GM12878 (cell line): ENCODE measurements around the gene POU2F1. TPM values are rescaled to one million over a fixed set of nuclear protein-coding genes. Genes with fewer than 3 reads are reported as not detected.

Experiments
- ATAC-seq: fragments of 200-7000 bp; cut with Tn5 transposase; 3 replicates; pipeline ENCODE4 v1.9.1; 2020; ENCODE audit warnings: mild to moderate bottlenecking, moderate library complexity
- BruUV-seq: library from RNA; stranded (reverse); fragments of 400-500 nt; replicated peaks from 2 replicates; lab custom pipeline; 2021; lab: Mats Ljungman, UMichigan
- CTCF ChIA-PET: fragments of 300-600 bp; sonication (Branson Sonifier 250); formaldehyde crosslinking; extraction: SDS; loops from one replicate; lab custom pipeline; 2021; ENCODE audit warnings: inconsistent platforms; lab: Yijun Ruan, JAX
- POLR2A ChIA-PET: fragments of 350-600 bp; formaldehyde crosslinking; extraction: SDS; loops from one replicate; lab custom pipeline; 2021; ENCODE audit warnings: inconsistent platforms; lab: Charles Lee
- RAD21 ChIA-PET: fragments of 300-600 bp; sonication (Branson Sonifier 250); formaldehyde crosslinking; loops from one replicate; lab custom pipeline; 2023; ENCODE audit warnings: antibody characterized with exemption; ENCODE audit not compliant: unreplicated experiment; lab: Charles Lee
- SMC1A ChIA-PET: fragments of 300-600 bp; sonication (Branson Sonifier 250); formaldehyde crosslinking; loops from one replicate; lab custom pipeline; 2023; ENCODE audit not compliant: unreplicated experiment, uncharacterized antibody; lab: Charles Lee
- DNase-seq: peaks from one replicate; pipeline ENCODE4 v3.0.0-alpha.2; 2011; ENCODE audit warnings: low read depth, low spot score
- FAIRE-seq: peaks from 3 replicates; lab custom pipeline; 2011; peaks lifted over from hg19 to GRCh38; lab: Jason Lieb, UNC
- H2AFZ ChIP-seq: 2 replicates; pipeline ENCODE4 v1.6.0; 2011; ENCODE audit warnings: low read depth, low read length, control low read depth; ENCODE audit not compliant: control insufficient read depth
- H3K27ac ChIP-seq: 2 replicates; pipeline ENCODE4 v1.5.1; 2011; ENCODE audit warnings: control low read depth; ENCODE audit not compliant: control insufficient read depth, insufficient read depth
- H3K27me3 ChIP-seq, 2 experiments: replicated peaks in 1 of 2; 2 replicates each; pipeline versions ENCODE4 v1.6.0 to v1.6.1; 2011; ENCODE audit warnings: low read length in 1 of 2; ENCODE audit not compliant: control insufficient read depth in 2 of 2, insufficient read depth in 2 of 2
- H3K36me3 ChIP-seq, 2 experiments: 2 replicates each; pipeline ENCODE4 v1.5.1; 2011; ENCODE audit warnings: low read length in 1 of 2; ENCODE audit not compliant: control insufficient read depth in 2 of 2, insufficient read depth in 2 of 2
- H3K4me1 ChIP-seq: 2 replicates; pipeline ENCODE4 v1.6.1; 2011; ENCODE audit warnings: mild to moderate bottlenecking, low read length, moderate library complexity, mixed read lengths; ENCODE audit not compliant: control insufficient read depth, insufficient read depth
- H3K4me2 ChIP-seq: 2 replicates; pipeline ENCODE4 v1.6.0; 2011; ENCODE audit warnings: control low read depth; ENCODE audit not compliant: control insufficient read depth, insufficient read depth
- H3K4me3 ChIP-seq: fragments of 200-600 bp; sonication (generic); 2 replicates; pipeline ENCODE4 v1.5.1; 2016
- H3K79me2 ChIP-seq: 2 replicates; pipeline ENCODE4 v1.6.0; 2011; ENCODE audit warnings: low read length; ENCODE audit not compliant: control insufficient read depth, insufficient read depth
- H3K9ac ChIP-seq: 2 replicates; pipeline ENCODE4 v1.8.0; 2011; ENCODE audit warnings: low read length, control low read depth, mixed read lengths; ENCODE audit not compliant: control insufficient read depth, insufficient read depth
- H3K9me3 ChIP-seq: replicated peaks from 3 replicates; pipeline ENCODE4 v1.5.1; 2011; ENCODE audit warnings: mild to moderate bottlenecking, low read length; ENCODE audit not compliant: control insufficient read depth, insufficient read depth
- H4K20me1 ChIP-seq: 2 replicates; pipeline ENCODE4 v1.6.0; 2011; ENCODE audit not compliant: control insufficient read depth, insufficient read depth
- ASH2L ChIP-seq: fragments of 300-600, 200-600 bp; sonication (generic); IDR thresholded peaks from 2 replicates; pipeline ENCODE4 v1.6.1; 2017; ENCODE audit warnings: low read depth, mild to moderate bottlenecking, borderline replicate concordance
- FOXK2 ChIP-seq: fragments of 450-650 bp; IDR thresholded peaks from 2 replicates; pipeline ENCODE4 v1.6.1; 2017; ENCODE audit warnings: mild to moderate bottlenecking, moderate library complexity
- GABPA ChIP-seq: IDR thresholded peaks from 2 replicates; pipeline ENCODE4 v1.6.1; 2014; ENCODE audit warnings: antibody characterized with exemption, low read depth, mild to moderate bottlenecking, inconsistent platforms
- KLF5 ChIP-seq: fragments of 450-650 bp; IDR thresholded peaks from 2 replicates; pipeline ENCODE4 v1.6.1; 2014; ENCODE audit warnings: mild to moderate bottlenecking; ENCODE audit not compliant: partially characterized antibody
- LARP7 ChIP-seq: fragments of 450-650 bp; IDR thresholded peaks from 2 replicates; pipeline ENCODE4 v1.6.1; 2017; ENCODE audit warnings: mild to moderate bottlenecking
- PAX5 ChIP-seq: IDR thresholded peaks from 2 replicates; pipeline ENCODE4 v1.6.1; 2011; ENCODE audit warnings: low read depth, low read length, borderline replicate concordance
- POLR2A ChIP-seq: IDR thresholded peaks from 2 replicates; pipeline ENCODE4 v1.6.1; 2011; ENCODE audit warnings: low read depth, mild to moderate bottlenecking, low read length
- POLR2AphosphoS5 ChIP-seq: IDR thresholded peaks from 2 replicates; pipeline ENCODE4 v1.6.1; 2011; ENCODE audit warnings: mild to moderate bottlenecking, low read length, inconsistent platforms
- SREBF2 ChIP-seq: IDR thresholded peaks from 2 replicates; pipeline ENCODE4 v1.6.1; 2012; ENCODE audit warnings: mild to moderate bottlenecking, low read length
- SUZ12 ChIP-seq: fragments of 200-600 bp; sonication (generic); IDR thresholded peaks from one replicate; pipeline ENCODE4 v1.6.1; 2018; ENCODE audit warnings: antibody characterized with exemption, mild to moderate bottlenecking; ENCODE audit not compliant: unreplicated experiment
- TBL1XR1 ChIP-seq: IDR thresholded peaks from 2 replicates; pipeline ENCODE4 v1.6.1; 2012; ENCODE audit warnings: low read depth, low read length, improper control_type of control experiment
- ZNF622 ChIP-seq: fragments of 450-650 bp; IDR thresholded peaks from 2 replicates; pipeline ENCODE4 v1.6.1; 2017; ENCODE audit warnings: mild to moderate bottlenecking, inconsistent platforms
- WGBS: methylation state at CpG from one replicate; pipeline ENCODE4 v1.1.6; 2016; ENCODE audit warnings: low lambda C conversion rate; ENCODE audit not compliant: insufficient replicate concordance, insufficient coverage; ENCODE audit errors: missing lambda C conversion rate; 5-methylcytosine and 5-hydroxymethylcytosine counted together
- in situ Hi-C: fragments of 300-500 bp; cut with MboI; formaldehyde crosslinking; loops from 9 replicates; pipeline ENCODE4 v1.14.3; 2018; ENCODE audit warnings: mixed read lengths
- intact Hi-C: fragments of 100-400 bp; cut with micrococcal nuclease; formaldehyde crosslinking; loops from one replicate; pipeline ENCODE4 v1.14.2; 2022; ENCODE audit not compliant: unreplicated experiment
- polyA plus RNA-seq, 11 experiments: library from polyadenylated mRNA; depleted of rRNA in 4 of 11; unstranded in 6 of 11; stranded (reverse) in 5 of 11; fragments of >200 nt; fragmentation: Nextera tagmentation in 4 of 11; fragmentation: Illumina TruSeq in 1 of 11; extraction: Ambion mirVana in 4 of 11; extraction: Trizol in 1 of 11; gene quantifications; 1 replicate in 1 of 11; 2 replicates in 10 of 11; pipeline versions ENCODE4 v1.2.1 to v1.2.3, GENCODE V29; 2011 to 2016; ENCODE audit warnings: inconsistent platforms in 2 of 11, missing spikeins in 2 of 11, low read depth in 1 of 11
- total RNA-seq, 4 experiments: library from RNA; depleted of rRNA in 3 of 4; stranded (reverse); fragments of >200 nt in 3 of 4; fragmentation: Illumina TruSeq in 1 of 4; extraction: Trizol in 1 of 4; gene quantifications; 2 replicates each; pipeline versions ENCODE4 v1.2.1 to v1.2.3, GENCODE V29; 2013 to 2021
- TF ChIP-seq, protein P1 (sequence below): IDR thresholded peaks from 2 replicates; pipeline ENCODE4 v1.6.1; 2012; ENCODE audit warnings: mild to moderate bottlenecking, low read depth, low read length

The POU2F1 gene
- total and polyA plus RNA-seq, 10 of the 15 experiments (the other 5 are each of a cell fraction or from before 2014, with no cell fraction given), result 2.5 to 21.7 (median 12.5) TPM

DNA sequence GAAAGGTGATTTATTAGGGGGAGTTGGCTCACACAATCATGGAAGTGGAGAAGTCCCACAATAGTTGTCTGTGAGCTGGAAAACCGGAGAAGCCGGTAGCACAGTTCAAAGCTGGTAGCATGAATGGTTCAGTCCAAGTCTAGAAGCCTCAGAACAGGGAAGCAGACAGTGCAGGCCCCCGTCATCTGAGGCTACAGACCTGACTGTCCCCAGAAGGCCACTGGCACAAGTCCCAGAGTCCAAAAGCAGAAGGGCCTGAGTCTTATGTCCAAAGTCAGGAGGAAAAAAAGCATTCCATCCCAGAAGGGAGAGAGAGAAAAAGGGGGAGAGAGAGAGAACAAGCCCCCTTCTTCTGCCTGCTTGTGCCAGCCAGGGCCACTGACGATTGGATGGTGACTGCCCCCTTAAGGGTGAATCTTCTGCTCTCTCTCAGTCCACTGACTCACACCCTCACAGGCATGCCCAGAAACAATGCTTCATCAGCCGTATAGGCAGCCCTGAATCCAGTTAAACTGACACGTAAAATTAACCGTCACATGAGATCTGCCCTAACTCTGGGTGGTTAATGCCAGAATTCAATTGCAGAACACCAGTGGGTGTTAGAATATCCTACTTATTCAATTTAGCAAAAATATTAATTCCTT is 49.3 kb upstream of the POU2F1 start:
- BruUV-seq, result no TSS peak
- H3K9me3 ChIP-seq, result no peaks in the 10 kb centered on the region
- no peak overlapping the region for H3K4me2 ChIP-seq
- ATAC-seq, result no peak
- H2AFZ ChIP-seq, result no peak overlapping the region
- no peak for DNase-seq
- FAIRE-seq, result no peak
- ChIA-PET RAD21 (no interaction called here), POLR2A (no interaction called here), SMC1A (no interaction called here)
- peaks cover 0 to 1% of the 10 kb centered on the region in 2 experiments; a peak in 1 of 4 replicates for H3K27me3 ChIP-seq
- in situ Hi-C loops, result no loop called here
- no peak overlapping the region for H3K9ac ChIP-seq
- intact Hi-C loops, result no loop called here
- H3K4me3 ChIP-seq, result no peak overlapping the region
- 30% methylated on average over 7 of the region's 7 CpGs for WGBS
- H3K4me1 ChIP-seq, result no peaks in the 10 kb centered on the region
- H4K20me1 ChIP-seq, result no peaks in the 10 kb centered on the region
- no peak for TF ChIP-seq KLF5
- no peak for TF ChIP-seq LARP7
- no peak for TF ChIP-seq FOXK2
- TF ChIP-seq ASH2L, result no peak
- no peak for TF ChIP-seq SREBF2
- TF ChIP-seq PAX5, result no peak
- no peak for TF ChIP-seq GABPA
- no peak for TF ChIP-seq TBL1XR1
- TF ChIP-seq POLR2A, result no peak
- TF ChIP-seq, protein P1, sequence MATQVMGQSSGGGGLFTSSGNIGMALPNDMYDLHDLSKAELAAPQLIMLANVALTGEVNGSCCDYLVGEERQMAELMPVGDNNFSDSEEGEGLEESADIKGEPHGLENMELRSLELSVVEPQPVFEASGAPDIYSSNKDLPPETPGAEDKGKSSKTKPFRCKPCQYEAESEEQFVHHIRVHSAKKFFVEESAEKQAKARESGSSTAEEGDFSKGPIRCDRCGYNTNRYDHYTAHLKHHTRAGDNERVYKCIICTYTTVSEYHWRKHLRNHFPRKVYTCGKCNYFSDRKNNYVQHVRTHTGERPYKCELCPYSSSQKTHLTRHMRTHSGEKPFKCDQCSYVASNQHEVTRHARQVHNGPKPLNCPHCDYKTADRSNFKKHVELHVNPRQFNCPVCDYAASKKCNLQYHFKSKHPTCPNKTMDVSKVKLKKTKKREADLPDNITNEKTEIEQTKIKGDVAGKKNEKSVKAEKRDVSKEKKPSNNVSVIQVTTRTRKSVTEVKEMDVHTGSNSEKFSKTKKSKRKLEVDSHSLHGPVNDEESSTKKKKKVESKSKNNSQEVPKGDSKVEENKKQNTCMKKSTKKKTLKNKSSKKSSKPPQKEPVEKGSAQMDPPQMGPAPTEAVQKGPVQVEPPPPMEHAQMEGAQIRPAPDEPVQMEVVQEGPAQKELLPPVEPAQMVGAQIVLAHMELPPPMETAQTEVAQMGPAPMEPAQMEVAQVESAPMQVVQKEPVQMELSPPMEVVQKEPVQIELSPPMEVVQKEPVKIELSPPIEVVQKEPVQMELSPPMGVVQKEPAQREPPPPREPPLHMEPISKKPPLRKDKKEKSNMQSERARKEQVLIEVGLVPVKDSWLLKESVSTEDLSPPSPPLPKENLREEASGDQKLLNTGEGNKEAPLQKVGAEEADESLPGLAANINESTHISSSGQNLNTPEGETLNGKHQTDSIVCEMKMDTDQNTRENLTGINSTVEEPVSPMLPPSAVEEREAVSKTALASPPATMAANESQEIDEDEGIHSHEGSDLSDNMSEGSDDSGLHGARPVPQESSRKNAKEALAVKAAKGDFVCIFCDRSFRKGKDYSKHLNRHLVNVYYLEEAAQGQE, result no peak
- no peak for TF ChIP-seq ZNF622
- TF ChIP-seq SUZ12, result no peak
- no peak for TF ChIP-seq POLR2AphosphoS5
- TF ChIP-seq, all 136 proteins: peak for 0
- CTCF ChIA-PET, result no interaction called here
- no peak overlapping the region for H3K27ac ChIP-seq
- H3K36me3 ChIP-seq, result no peaks in the 10 kb centered on the region
- H3K79me2 ChIP-seq, result no peaks in the 10 kb centered on the region
